ENCODE data around the gene COX17. TPM values are rescaled to one million over a fixed set of nuclear protein-coding genes. Genes with fewer than 3 reads are reported as not detected.

COX17 gene
- total and polyA plus RNA-seq, 4 experiments from 2014 or later, result 46.1 to 88.2 (median 63.6) TPM

GRCh38 chr3:119636891-119637611 lies 40.2 kb downstream of the COX17 start:
- intact Hi-C loops (cut with micrococcal nuclease), result no loop called here
- H3K4me3 Mint-ChIP-seq, result no peak overlapping the region
- H3K9me3 ChIP-seq (ENCODE audit: control insufficient read depth in 1 of 2, low read length in 2 of 2), result no peaks in the 10 kb centered on the region
- ChIA-PET CTCF (ENCODE audit: partially characterized antibody) (interaction anchor here (1.1 kb wide), 1 partner anchor 10 kb away, joined by 4 read pairs; no protein-coding TSS in a partner anchor), POLR2A (ENCODE audit: partially characterized antibody) (no interaction called here)
- peaks cover 17% of the 10 kb centered on the region for H3K4me1 ChIP-seq (ENCODE audit: insufficient read depth, low read length)
- no peak overlapping the region for H3K27ac Mint-ChIP-seq
- H3K27me3 Mint-ChIP-seq, result no peaks in the 10 kb centered on the region
- peaks cover 0 to 2% (median 0%) of the 10 kb centered on the region in 8 donors for H3K9me3 Mint-ChIP-seq
- H3K4me1 Mint-ChIP-seq, result peaks cover 8 to 16% (median 11%) of the 10 kb centered on the region in 4 donors
- no peak overlapping the region for H3K4me3 ChIP-seq (ENCODE audit: low read length in 2 of 2)
- no peak overlapping the region for H3K27ac ChIP-seq (ENCODE audit: low read depth, low read length)
- DNase-seq, result no peak
- H3K36me3 ChIP-seq (ENCODE audit: insufficient read depth, low read length), result peaks cover 2% of the 10 kb centered on the region
- peaks cover 10 to 12% of the 10 kb centered on the region in 2 donors for H3K36me3 Mint-ChIP-seq
- H3K27me3 ChIP-seq (ENCODE audit: insufficient read depth, low read length), result no peaks in the 10 kb centered on the region

- DNase-seq, result no peak
- peaks cover 0 to 2% (median 0%) of the 10 kb centered on the region in 8 donors for H3K9me3 Mint-ChIP-seq
- peaks cover 6 to 9% of the 10 kb centered on the region in 2 donors for H3K36me3 Mint-ChIP-seq
- intact Hi-C loops (cut with micrococcal nuclease), result no loop called here
- H3K4me3 Mint-ChIP-seq, result peak overlapping the region in 1 of 8 donors; percentile 7
- H3K27me3 Mint-ChIP-seq, result no peaks in the 10 kb centered on the region
- CTCF ChIA-PET (ENCODE audit: partially characterized antibody), result interaction anchor here (1.1 kb wide), 1 partner anchor 9 kb away, joined by 4 read pairs; no protein-coding TSS in a partner anchor
- Histone ChIP-seq H3K9me3 (ENCODE audit: control insufficient read depth in 1 of 2, low read length in 2 of 2) (no peaks in the 10 kb centered on the region), H3K27ac (ENCODE audit: low read depth, low read length) (no peak overlapping the region), H3K4me3 (ENCODE audit: low read length in 2 of 2) (no peak overlapping the region), H3K36me3 (ENCODE audit: insufficient read depth, low read length) (no peaks in the 10 kb centered on the region), H3K27me3 (ENCODE audit: insufficient read depth, low read length) (no peaks in the 10 kb centered on the region), H3K4me1 (ENCODE audit: insufficient read depth, low read length) (peaks cover 17% of the 10 kb centered on the region)
- H3K27ac Mint-ChIP-seq, result no peak overlapping the region
- peaks cover 8 to 16% (median 11%) of the 10 kb centered on the region in 4 donors for H3K4me1 Mint-ChIP-seq
- POLR2A ChIA-PET (ENCODE audit: partially characterized antibody), result no interaction called here
Measured at GRCh38 chr3:119636249-119636648, 41.0 kb downstream of the COX17 start.

GRCh38 chr3:119635719-119636118 lies 41.5 kb downstream of the COX17 start:
- peaks cover 8 to 16% (median 11%) of the 10 kb centered on the region in 4 donors for H3K4me1 Mint-ChIP-seq
- H3K36me3 Mint-ChIP-seq, result peaks cover 5% of the 10 kb centered on the region in 2 donors
- POLR2A ChIA-PET (ENCODE audit: partially characterized antibody), result no interaction called here
- Histone ChIP-seq H3K4me3 (ENCODE audit: low read length in 2 of 2) (no peak overlapping the region), H3K4me1 (ENCODE audit: insufficient read depth, low read length) (peaks cover 17% of the 10 kb centered on the region), H3K9me3 (ENCODE audit: control insufficient read depth in 1 of 2, low read length in 2 of 2) (no peaks in the 10 kb centered on the region), H3K36me3 (ENCODE audit: insufficient read depth, low read length) (no peaks in the 10 kb centered on the region), H3K27ac (ENCODE audit: low read depth, low read length) (no peak overlapping the region), H3K27me3 (ENCODE audit: insufficient read depth, low read length) (no peaks in the 10 kb centered on the region)
- H3K4me3 Mint-ChIP-seq, result peak overlapping the region in 1 of 8 donors; percentile 13
- intact Hi-C loops (cut with micrococcal nuclease), result no loop called here
- peaks cover 0 to 2% (median 0%) of the 10 kb centered on the region in 8 donors for H3K9me3 Mint-ChIP-seq
- peaks cover 0 to 1% of the 10 kb centered on the region in 2 donors for H3K27me3 Mint-ChIP-seq
- CTCF ChIA-PET (ENCODE audit: partially characterized antibody), result no interaction called here
- no peak overlapping the region for H3K27ac Mint-ChIP-seq
- DNase-seq, result no peak

GRCh38 chr3:119632829-119633228 lies 44.4 kb downstream of the COX17 start:
- H3K27me3 ChIP-seq (ENCODE audit: insufficient read depth, low read length), result no peaks in the 10 kb centered on the region
- ChIA-PET POLR2A (ENCODE audit: partially characterized antibody) (no interaction called here), CTCF (ENCODE audit: partially characterized antibody) (no interaction called here)
- Mint-ChIP-seq H3K27me3 (peaks cover 0 to 2% of the 10 kb centered on the region in 2 donors), H3K27ac (no peak overlapping the region), H3K36me3 (no peaks in the 10 kb centered on the region), H3K4me3 (no peak overlapping the region), H3K4me1 (peaks cover 10 to 21% (median 10%) of the 10 kb centered on the region in 4 donors), H3K9me3 (no peaks in the 10 kb centered on the region)
- no peak for DNase-seq
- no peak overlapping the region for H3K4me3 ChIP-seq (ENCODE audit: low read length in 2 of 2)
- no peaks in the 10 kb centered on the region for H3K9me3 ChIP-seq (ENCODE audit: control insufficient read depth in 1 of 2, low read length in 2 of 2)
- intact Hi-C loops (cut with micrococcal nuclease), result no loop called here
- H3K4me1 ChIP-seq (ENCODE audit: insufficient read depth, low read length), result peaks cover 13% of the 10 kb centered on the region
- H3K27ac ChIP-seq (ENCODE audit: low read depth, low read length), result no peak overlapping the region
- H3K36me3 ChIP-seq (ENCODE audit: insufficient read depth, low read length), result no peaks in the 10 kb centered on the region

GRCh38 chr3:119632216-119632615 lies 45.0 kb downstream of the COX17 start:
- Mint-ChIP-seq H3K27me3 (peaks cover 0 to 2% of the 10 kb centered on the region in 2 donors), H3K36me3 (no peaks in the 10 kb centered on the region), H3K4me1 (peaks cover 13 to 25% (median 15%) of the 10 kb centered on the region in 4 donors), H3K9me3 (no peaks in the 10 kb centered on the region), H3K4me3 (no peak overlapping the region), H3K27ac (no peak overlapping the region)
- Histone ChIP-seq H3K36me3 (ENCODE audit: insufficient read depth, low read length) (no peaks in the 10 kb centered on the region), H3K27me3 (ENCODE audit: insufficient read depth, low read length) (no peaks in the 10 kb centered on the region), H3K9me3 (ENCODE audit: control insufficient read depth in 1 of 2, low read length in 2 of 2) (no peaks in the 10 kb centered on the region), H3K4me3 (ENCODE audit: low read length in 2 of 2) (no peak overlapping the region), H3K27ac (ENCODE audit: low read depth, low read length) (no peak overlapping the region), H3K4me1 (ENCODE audit: insufficient read depth, low read length) (peaks cover 19% of the 10 kb centered on the region)
- DNase-seq, result no peak
- CTCF ChIA-PET (ENCODE audit: partially characterized antibody), result no interaction called here
- intact Hi-C loops (cut with micrococcal nuclease), result no loop called here
- POLR2A ChIA-PET (ENCODE audit: partially characterized antibody), result no interaction called here

- no peaks in the 10 kb centered on the region for H3K9me3 Mint-ChIP-seq
- peaks cover 26% of the 10 kb centered on the region for H3K4me1 ChIP-seq (ENCODE audit: insufficient read depth, low read length)
Measured at GRCh38 chr3:119631516-119631915, 45.7 kb downstream of the COX17 start.

GRCh38 chr3:119630880-119631329 lies 46.3 kb downstream of the COX17 start:
- no peak overlapping the region for H3K27ac ChIP-seq (ENCODE audit: low read depth, low read length)
- H3K4me3 ChIP-seq (ENCODE audit: low read length in 2 of 2), result no peak overlapping the region
- peaks cover 17 to 35% (median 22%) of the 10 kb centered on the region in 4 donors for H3K4me1 Mint-ChIP-seq
- H3K9me3 Mint-ChIP-seq, result no peaks in the 10 kb centered on the region
- H3K27ac Mint-ChIP-seq, result no peak overlapping the region
- no peak overlapping the region for H3K4me3 Mint-ChIP-seq
- peaks cover 32% of the 10 kb centered on the region for H3K4me1 ChIP-seq (ENCODE audit: insufficient read depth, low read length)
- intact Hi-C loops (cut with micrococcal nuclease), result no loop called here
- no peaks in the 10 kb centered on the region for H3K27me3 ChIP-seq (ENCODE audit: insufficient read depth, low read length)
- H3K9me3 ChIP-seq (ENCODE audit: control insufficient read depth in 1 of 2, low read length in 2 of 2), result no peaks in the 10 kb centered on the region
- H3K36me3 ChIP-seq (ENCODE audit: insufficient read depth, low read length), result no peaks in the 10 kb centered on the region
- CTCF ChIA-PET (ENCODE audit: partially characterized antibody), result no interaction called here
- H3K27me3 Mint-ChIP-seq, result peaks cover 0 to 2% of the 10 kb centered on the region in 2 donors
- DNase-seq, result no peak
- POLR2A ChIA-PET (ENCODE audit: partially characterized antibody), result no interaction called here
- no peaks in the 10 kb centered on the region for H3K36me3 Mint-ChIP-seq

More at GRCh38 chr3:119631516-119631915, 45.7 kb downstream of the COX17 start:
- ChIA-PET CTCF (ENCODE audit: partially characterized antibody) (no interaction called here), POLR2A (ENCODE audit: partially characterized antibody) (no interaction called here)
- H3K4me3 Mint-ChIP-seq, result no peak overlapping the region
- H3K4me3 ChIP-seq (ENCODE audit: low read length in 2 of 2), result no peak overlapping the region
- H3K36me3 Mint-ChIP-seq, result no peaks in the 10 kb centered on the region
- H3K27ac Mint-ChIP-seq, result no peak overlapping the region
- H3K4me1 Mint-ChIP-seq, result peaks cover 13 to 29% (median 19%) of the 10 kb centered on the region in 4 donors
- intact Hi-C loops (cut with micrococcal nuclease), result no loop called here
- no peak overlapping the region for H3K27ac ChIP-seq (ENCODE audit: low read depth, low read length)
- DNase-seq, result no peak
- H3K27me3 Mint-ChIP-seq, result peaks cover 0 to 2% of the 10 kb centered on the region in 2 donors
- no peaks in the 10 kb centered on the region for H3K36me3 ChIP-seq (ENCODE audit: insufficient read depth, low read length)
- H3K27me3 ChIP-seq (ENCODE audit: insufficient read depth, low read length), result no peaks in the 10 kb centered on the region
- no peaks in the 10 kb centered on the region for H3K9me3 ChIP-seq (ENCODE audit: control insufficient read depth in 1 of 2, low read length in 2 of 2)

All from CD4-positive, alpha-beta memory T cell (primary cell).